ENCODE results near the gene PEAK1. TPM values are rescaled to one million over a fixed set of nuclear protein-coding genes. Genes with fewer than 3 reads are reported as not detected.
"Not testable (repeated sequence)": the region's sequence is repeated elsewhere in the genome, so short reads cannot be mapped to it uniquely, and the experiment has no call there.

PEAK1 gene
- total and polyA plus RNA-seq, 3 experiments from 2014 or later: 2.2 to 26.3 (median 25.1) TPM

DNA sequence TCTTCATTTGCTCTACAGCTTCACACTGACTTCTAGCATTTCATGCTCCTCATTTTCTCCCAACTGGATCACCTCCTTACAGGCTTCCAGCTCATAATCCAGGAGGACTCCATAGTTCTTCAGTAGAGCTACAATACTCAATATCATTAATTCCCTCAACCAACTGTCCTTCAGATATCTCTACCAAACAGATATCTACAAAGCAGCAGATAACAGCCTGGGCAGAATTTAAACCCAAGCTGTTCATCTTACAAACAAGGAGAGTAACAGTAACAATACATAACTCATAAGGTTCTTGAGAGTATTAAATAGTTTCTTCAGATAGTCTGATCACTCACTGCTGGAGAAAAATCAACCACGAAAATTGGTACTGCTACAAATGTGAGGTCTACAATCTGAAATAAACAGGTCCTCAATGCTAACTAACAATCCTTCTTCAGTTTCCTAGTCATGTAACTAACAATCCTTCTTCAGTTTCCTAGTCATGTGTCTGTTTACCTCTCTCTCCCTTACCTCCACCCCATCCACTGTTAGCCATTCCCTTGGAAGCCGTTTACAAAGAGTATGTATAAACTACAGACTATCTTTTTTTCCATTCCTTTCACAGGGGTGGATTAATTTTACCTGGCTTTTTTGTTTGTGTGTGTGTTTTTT is 5.0 kb downstream of the PEAK1 start:
- POLR2A ChIA-PET: no interaction called here
- H3K9me3 Mint-ChIP-seq: no peaks in the 10 kb centered on the region
- H3K36me3 Mint-ChIP-seq: peaks cover 0 to 4% (median 0%) of the 10 kb centered on the region in 3 donors

DNA sequence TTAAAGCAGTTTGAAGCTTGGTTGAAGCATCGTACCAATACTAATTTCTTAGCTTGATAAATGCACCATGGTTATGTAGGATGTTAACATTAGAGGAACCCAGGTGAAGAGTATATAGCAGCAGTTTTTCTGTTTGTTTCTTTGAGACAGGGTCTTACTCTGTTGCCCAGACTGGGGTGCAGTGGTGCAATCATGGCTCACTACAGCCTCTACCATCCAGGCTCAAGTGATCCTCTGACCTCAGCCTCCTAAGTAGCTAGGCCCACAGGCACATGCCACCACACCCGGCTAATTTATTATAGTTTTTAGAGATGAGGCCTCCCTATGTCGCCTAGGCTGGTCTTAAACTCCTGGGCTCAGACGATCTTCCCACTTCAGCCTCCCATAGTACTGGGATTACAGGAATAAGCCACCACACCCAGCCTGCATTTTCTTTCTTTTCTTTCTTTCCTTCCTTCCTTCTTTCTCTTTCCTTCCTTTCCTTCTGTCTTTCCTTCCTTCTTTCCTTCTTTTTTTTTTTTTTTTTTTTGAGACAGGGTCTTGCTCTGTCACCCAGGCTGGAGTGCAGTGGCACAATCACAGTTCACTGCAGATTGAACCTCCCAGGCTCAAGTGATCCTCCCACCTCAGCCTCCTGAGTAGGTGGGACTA is 6.1 kb downstream of the PEAK1 start:
- CTCF ChIA-PET: no interaction called here
- peaks cover 0 to under 1% (median 0%) of the 10 kb centered on the region in 3 donors for H3K36me3 Mint-ChIP-seq
- H3K4me1 ChIP-seq (ENCODE audit: insufficient read depth, low read length): peaks cover 16% of the 10 kb centered on the region

More for the DNA sequence above, 5.0 kb downstream of the PEAK1 start:
- H3K4me1 ChIP-seq (ENCODE audit: insufficient read depth, low read length): peaks cover 8% of the 10 kb centered on the region
- no peak overlapping the region for H3K4me3 ChIP-seq (ENCODE audit: low read length)
- Mint-ChIP-seq H3K4me3 (no peak overlapping the region), H3K27me3 (no peaks in the 10 kb centered on the region), H3K4me1 (peaks cover 16 to 25% (median 24%) of the 10 kb centered on the region in 3 donors), H3K27ac (peak overlapping the region in 2 of 8 donors; percentile 10 to 17)
- no peaks in the 10 kb centered on the region for H3K9me3 ChIP-seq (ENCODE audit: low read length)
- DNase-seq: no peak
- H3K27ac ChIP-seq (ENCODE audit: low read depth, low read length): no peak overlapping the region
- CTCF ChIA-PET: no interaction called here
- no peaks in the 10 kb centered on the region for H3K36me3 ChIP-seq (ENCODE audit: insufficient read depth, low read length)
- H3K27me3 ChIP-seq (ENCODE audit: insufficient read depth, low read length, poor library complexity, severe bottlenecking): no peaks in the 10 kb centered on the region

GRCh38 chr15:77412972-77413698 is 6.8 kb downstream of the PEAK1 start:
- Mint-ChIP-seq H3K9me3 (no peaks in the 10 kb centered on the region), H3K36me3 (no peaks in the 10 kb centered on the region), H3K27me3 (no peaks in the 10 kb centered on the region), H3K4me1 (peaks cover 14 to 25% (median 22%) of the 10 kb centered on the region in 3 donors), H3K27ac (no peak overlapping the region), H3K4me3 (no peak overlapping the region)
- no peak overlapping the region for H3K27ac ChIP-seq (ENCODE audit: low read depth, low read length)
- H3K4me3 ChIP-seq (ENCODE audit: low read length): no peak overlapping the region
- H3K36me3 ChIP-seq (ENCODE audit: insufficient read depth, low read length): no peaks in the 10 kb centered on the region
- DNase-seq: no peak
- ChIA-PET CTCF (no interaction called here), POLR2A (no interaction called here)
- H3K4me1 ChIP-seq (ENCODE audit: insufficient read depth, low read length): peaks cover 16% of the 10 kb centered on the region
- no peaks in the 10 kb centered on the region for H3K9me3 ChIP-seq (ENCODE audit: low read length)
- no peaks in the 10 kb centered on the region for H3K27me3 ChIP-seq (ENCODE audit: insufficient read depth, low read length, poor library complexity, severe bottlenecking)

More for the DNA sequence above, 6.1 kb downstream of the PEAK1 start:
- Histone ChIP-seq H3K36me3 (ENCODE audit: insufficient read depth, low read length) (no peaks in the 10 kb centered on the region), H3K9me3 (ENCODE audit: low read length) (no peaks in the 10 kb centered on the region), H3K4me3 (ENCODE audit: low read length) (no peak overlapping the region), H3K27me3 (ENCODE audit: insufficient read depth, low read length, poor library complexity, severe bottlenecking) (no peaks in the 10 kb centered on the region), H3K27ac (ENCODE audit: low read depth, low read length) (no peak overlapping the region)
- Mint-ChIP-seq H3K27me3 (no peaks in the 10 kb centered on the region), H3K9me3 (no peaks in the 10 kb centered on the region), H3K4me1 (peaks cover 20 to 32% (median 29%) of the 10 kb centered on the region in 3 donors), H3K4me3 (no peak overlapping the region), H3K27ac (no peak overlapping the region)
- POLR2A ChIA-PET: no interaction called here
- DNase-seq: no peak

DNA sequence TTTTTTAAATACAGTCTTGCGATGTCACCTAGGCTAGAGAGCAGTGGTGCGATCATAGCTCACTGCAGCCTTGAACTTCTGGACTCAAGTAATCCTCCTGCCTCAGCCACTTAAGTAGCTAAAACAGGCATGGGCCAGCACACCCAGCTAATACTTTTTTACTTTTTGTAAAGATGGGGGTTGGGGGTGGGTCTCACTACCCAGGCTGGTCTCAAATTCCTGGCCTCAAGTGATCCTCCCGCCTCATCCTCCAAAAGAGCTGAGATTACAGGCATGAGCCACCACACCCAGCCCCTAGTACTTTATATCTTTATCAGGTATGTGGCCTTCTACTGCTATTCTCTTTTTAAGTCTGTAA is 8.3 kb downstream of the PEAK1 start:
- H3K36me3 ChIP-seq (ENCODE audit: insufficient read depth, low read length): no peaks in the 10 kb centered on the region
- no peaks in the 10 kb centered on the region for H3K9me3 ChIP-seq (ENCODE audit: low read length)
- peaks cover 16% of the 10 kb centered on the region for H3K4me1 ChIP-seq (ENCODE audit: insufficient read depth, low read length)
- peaks cover 0 to 2% (median 0%) of the 10 kb centered on the region in 3 donors for H3K36me3 Mint-ChIP-seq
- ChIA-PET CTCF (no interaction called here), POLR2A (no interaction called here)
- H3K27me3 Mint-ChIP-seq: no peaks in the 10 kb centered on the region
- no peak overlapping the region for H3K4me3 Mint-ChIP-seq
- H3K9me3 Mint-ChIP-seq: no peaks in the 10 kb centered on the region
- no peak overlapping the region for H3K27ac ChIP-seq (ENCODE audit: low read depth, low read length)
- H3K27me3 ChIP-seq (ENCODE audit: insufficient read depth, low read length, poor library complexity, severe bottlenecking): no peaks in the 10 kb centered on the region
- no peak overlapping the region for H3K4me3 ChIP-seq (ENCODE audit: low read length)
- H3K27ac Mint-ChIP-seq: no peak overlapping the region
- H3K4me1 Mint-ChIP-seq: peaks cover 19 to 31% (median 26%) of the 10 kb centered on the region in 3 donors
- no peak for DNase-seq

GRCh38 chr15:77410701-77411618 is 8.9 kb downstream of the PEAK1 start:
- H3K27ac ChIP-seq (ENCODE audit: low read depth, low read length): no peak overlapping the region
- no peaks in the 10 kb centered on the region for H3K9me3 ChIP-seq (ENCODE audit: low read length)
- no peak overlapping the region for H3K4me3 ChIP-seq (ENCODE audit: low read length)
- no peaks in the 10 kb centered on the region for H3K27me3 Mint-ChIP-seq
- peaks cover 0 to 2% (median 0%) of the 10 kb centered on the region in 3 donors for H3K36me3 Mint-ChIP-seq
- H3K4me1 Mint-ChIP-seq: peaks cover 19 to 33% (median 31%) of the 10 kb centered on the region in 3 donors
- peak overlapping the region in 1 of 7 donors; percentile 13 for H3K4me3 Mint-ChIP-seq
- H3K36me3 ChIP-seq (ENCODE audit: insufficient read depth, low read length): no peaks in the 10 kb centered on the region
- no peak overlapping the region for H3K27ac Mint-ChIP-seq
- H3K4me1 ChIP-seq (ENCODE audit: insufficient read depth, low read length): peaks cover 16% of the 10 kb centered on the region
- H3K9me3 Mint-ChIP-seq: no peaks in the 10 kb centered on the region
- POLR2A ChIA-PET: interaction anchor here (0.5 to 0.7 kb wide), 2 partner anchors 17 to 243 kb away, joined by 3 to 4 read pairs; no protein-coding TSS in a partner anchor
- DNase-seq: no peak
- H3K27me3 ChIP-seq (ENCODE audit: insufficient read depth, low read length, poor library complexity, severe bottlenecking): no peaks in the 10 kb centered on the region
- CTCF ChIA-PET: no interaction called here

GRCh38 chr15:77410157-77410500 is 9.8 kb downstream of the PEAK1 start:
- CTCF ChIA-PET: interaction anchor here (0.7 kb wide), 2 partner anchors 9 to 469 kb away, joined by 3 to 7 read pairs; no protein-coding TSS in a partner anchor
- not testable (repeated sequence) for H3K27me3 Mint-ChIP-seq; H3K36me3 Mint-ChIP-seq; H3K27me3 ChIP-seq (ENCODE audit: insufficient read depth, low read length, poor library complexity, severe bottlenecking); H3K36me3 ChIP-seq (ENCODE audit: insufficient read depth, low read length); H3K4me3 ChIP-seq (ENCODE audit: low read length); H3K27ac ChIP-seq (ENCODE audit: low read depth, low read length); H3K9me3 ChIP-seq (ENCODE audit: low read length); H3K9me3 Mint-ChIP-seq; DNase-seq
- Mint-ChIP-seq H3K4me3 (peak overlapping the region; percentile 9 to 79 (median 73)), H3K4me1 (peaks cover 19 to 33% (median 31%) of the 10 kb centered on the region in 3 donors), H3K27ac (peak overlapping the region in 6 of 8 donors; percentile 13 to 80 (median 58))
- H3K4me1 ChIP-seq (ENCODE audit: insufficient read depth, low read length): peaks cover 16% of the 10 kb centered on the region
- POLR2A ChIA-PET: interaction anchor here (0.5 to 1.1 kb wide), 4 partner anchors 9 to 414 kb away, joined by 3 to 5 read pairs (median 4); no protein-coding TSS in a partner anchor

- CTCF ChIA-PET: interaction anchor here (0.7 to 1.0 kb wide), 3 partner anchors 10 to 468 kb away, joined by 3 to 7 read pairs (median 4); partner anchors contain the start of gene PEAK1
- H3K36me3 Mint-ChIP-seq: peaks cover 0 to 2% (median 0%) of the 10 kb centered on the region in 3 donors
- peak in 3 of 5 donors; percentile 10 to 38 (median 35) for DNase-seq
- peak overlapping the region in 6 of 8 donors; percentile 37 to 80 (median 70) for H3K27ac Mint-ChIP-seq
- H3K4me1 ChIP-seq (ENCODE audit: insufficient read depth, low read length): peaks cover 16% of the 10 kb centered on the region
- no peaks in the 10 kb centered on the region for H3K27me3 ChIP-seq (ENCODE audit: insufficient read depth, low read length, poor library complexity, severe bottlenecking)
- H3K36me3 ChIP-seq (ENCODE audit: insufficient read depth, low read length): no peaks in the 10 kb centered on the region
- no peaks in the 10 kb centered on the region for H3K9me3 ChIP-seq (ENCODE audit: low read length)
- no peak overlapping the region for H3K4me3 ChIP-seq (ENCODE audit: low read length)
- no peak overlapping the region for H3K27ac ChIP-seq (ENCODE audit: low read depth, low read length)
- no peaks in the 10 kb centered on the region for H3K9me3 Mint-ChIP-seq
- peaks cover 19 to 33% (median 31%) of the 10 kb centered on the region in 3 donors for H3K4me1 Mint-ChIP-seq
- H3K4me3 Mint-ChIP-seq: peak overlapping the region; percentile 9 to 79 (median 73)
- H3K27me3 Mint-ChIP-seq: no peaks in the 10 kb centered on the region
- POLR2A ChIA-PET: interaction anchor here (0.7 to 1.1 kb wide), 3 partner anchors 9 to 413 kb away, joined by 3 to 5 read pairs (median 3); no protein-coding TSS in a partner anchor
Measured at GRCh38 chr15:77409259-77410156, 10.4 kb downstream of the PEAK1 start.
